GM12878 (cell line): ENCODE data around the gene HSD11B1L. TPM values are rescaled to one million over a fixed set of nuclear protein-coding genes. Genes with fewer than 3 reads are reported as not detected.

Source experiments
- ATAC-seq: fragments of 200-7000 bp; cut with Tn5 transposase; 3 replicates; pipeline ENCODE4 v1.9.1; 2020; ENCODE audit warnings: mild to moderate bottlenecking, moderate library complexity
- BruUV-seq: library from RNA; stranded (reverse); fragments of 400-500 nt; replicated peaks from 2 replicates; lab custom pipeline; 2021; lab: Mats Ljungman, UMichigan
- CTCF ChIA-PET: fragments of 300-600 bp; sonication (Branson Sonifier 250); formaldehyde crosslinking; extraction: SDS; loops from one replicate; lab custom pipeline; 2021; ENCODE audit warnings: inconsistent platforms; lab: Yijun Ruan, JAX
- POLR2A ChIA-PET: fragments of 350-600 bp; formaldehyde crosslinking; extraction: SDS; loops from one replicate; lab custom pipeline; 2021; ENCODE audit warnings: inconsistent platforms; lab: Charles Lee
- RAD21 ChIA-PET: fragments of 300-600 bp; sonication (Branson Sonifier 250); formaldehyde crosslinking; loops from one replicate; lab custom pipeline; 2023; ENCODE audit warnings: antibody characterized with exemption; ENCODE audit not compliant: unreplicated experiment; lab: Charles Lee
- SMC1A ChIA-PET: fragments of 300-600 bp; sonication (Branson Sonifier 250); formaldehyde crosslinking; loops from one replicate; lab custom pipeline; 2023; ENCODE audit not compliant: unreplicated experiment, uncharacterized antibody; lab: Charles Lee
- DNase-seq: peaks from one replicate; pipeline ENCODE4 v3.0.0-alpha.2; 2011; ENCODE audit warnings: low read depth, low spot score
- FAIRE-seq: peaks from 3 replicates; lab custom pipeline; 2011; peaks lifted over from hg19 to GRCh38; lab: Jason Lieb, UNC
- H2AFZ ChIP-seq: 2 replicates; pipeline ENCODE4 v1.6.0; 2011; ENCODE audit warnings: low read depth, low read length, control low read depth; ENCODE audit not compliant: control insufficient read depth
- H3K27ac ChIP-seq: 2 replicates; pipeline ENCODE4 v1.5.1; 2011; ENCODE audit warnings: control low read depth; ENCODE audit not compliant: control insufficient read depth, insufficient read depth
- H3K27me3 ChIP-seq, 2 experiments: replicated peaks in 1 of 2; 2 replicates each; pipeline versions ENCODE4 v1.6.0 to v1.6.1; 2011; ENCODE audit warnings: low read length in 1 of 2; ENCODE audit not compliant: control insufficient read depth in 2 of 2, insufficient read depth in 2 of 2
- H3K36me3 ChIP-seq, 2 experiments: 2 replicates each; pipeline ENCODE4 v1.5.1; 2011; ENCODE audit warnings: low read length in 1 of 2; ENCODE audit not compliant: control insufficient read depth in 2 of 2, insufficient read depth in 2 of 2
- H3K4me1 ChIP-seq: 2 replicates; pipeline ENCODE4 v1.6.1; 2011; ENCODE audit warnings: mild to moderate bottlenecking, low read length, moderate library complexity, mixed read lengths; ENCODE audit not compliant: control insufficient read depth, insufficient read depth
- H3K4me2 ChIP-seq: 2 replicates; pipeline ENCODE4 v1.6.0; 2011; ENCODE audit warnings: control low read depth; ENCODE audit not compliant: control insufficient read depth, insufficient read depth
- H3K4me3 ChIP-seq: fragments of 200-600 bp; sonication (generic); 2 replicates; pipeline ENCODE4 v1.5.1; 2016
- H3K79me2 ChIP-seq: 2 replicates; pipeline ENCODE4 v1.6.0; 2011; ENCODE audit warnings: low read length; ENCODE audit not compliant: control insufficient read depth, insufficient read depth
- H3K9ac ChIP-seq: 2 replicates; pipeline ENCODE4 v1.8.0; 2011; ENCODE audit warnings: low read length, control low read depth, mixed read lengths; ENCODE audit not compliant: control insufficient read depth, insufficient read depth
- H3K9me3 ChIP-seq: replicated peaks from 3 replicates; pipeline ENCODE4 v1.5.1; 2011; ENCODE audit warnings: mild to moderate bottlenecking, low read length; ENCODE audit not compliant: control insufficient read depth, insufficient read depth
- H4K20me1 ChIP-seq: 2 replicates; pipeline ENCODE4 v1.6.0; 2011; ENCODE audit not compliant: control insufficient read depth, insufficient read depth
- ATF2 ChIP-seq: IDR thresholded peaks from 2 replicates; pipeline ENCODE4 v1.6.1; 2012; ENCODE audit warnings: low read length, inconsistent platforms
- HCFC1 ChIP-seq: fragments of 150-350 bp; IDR thresholded peaks from 2 replicates; pipeline ENCODE4 v1.6.1; 2014; ENCODE audit warnings: low read length
- IKZF1 ChIP-seq: fragments of 450-650 bp; conservative IDR thresholded peaks from 2 replicates; pipeline ENCODE4 v1.6.1; 2017; ENCODE audit warnings: antibody characterized with exemption, mild to moderate bottlenecking
- MEF2A ChIP-seq: IDR thresholded peaks from 2 replicates; pipeline ENCODE4 v1.6.1; 2011; ENCODE audit warnings: low read depth, mild to moderate bottlenecking, low read length, moderate library complexity; ENCODE audit not compliant: insufficient read depth
- MTA2 ChIP-seq: fragments of 450-650 bp; IDR thresholded peaks from 2 replicates; pipeline ENCODE4 v1.6.1; 2016; ENCODE audit warnings: low read depth, mild to moderate bottlenecking, moderate library complexity
- POLR2A ChIP-seq: IDR thresholded peaks from 2 replicates; pipeline ENCODE4 v1.6.1; 2011; ENCODE audit warnings: low read depth, mild to moderate bottlenecking, low read length
- RFX5 ChIP-seq: IDR thresholded peaks from 2 replicates; pipeline ENCODE4 v1.6.1; 2011; ENCODE audit warnings: low read depth, low read length, improper control_type of control experiment
- SMAD1 ChIP-seq: fragments of 450-650 bp; IDR thresholded peaks from 2 replicates; pipeline ENCODE4 v1.6.1; 2018; ENCODE audit warnings: mild to moderate bottlenecking, low read depth; ENCODE audit not compliant: partially characterized antibody
- SUPT20H ChIP-seq: IDR thresholded peaks from 2 replicates; pipeline ENCODE4 v1.6.1; 2011; ENCODE audit warnings: low read depth, mild to moderate bottlenecking, low read length, moderate library complexity, borderline replicate concordance; ENCODE audit not compliant: control insufficient read depth
- TBL1XR1 ChIP-seq: IDR thresholded peaks from 2 replicates; pipeline ENCODE4 v1.6.1; 2012; ENCODE audit warnings: low read depth, low read length, improper control_type of control experiment
- ZBTB11 ChIP-seq: fragments of 450-650 bp; formaldehyde crosslinking; IDR thresholded peaks from 2 replicates; pipeline ENCODE4 v1.5.0; 2022; ENCODE audit warnings: mild to moderate bottlenecking, missing genetic modification characterization
- ZNF592 ChIP-seq: fragments of 450-650 bp; IDR thresholded peaks from 2 replicates; pipeline ENCODE4 v1.6.1; 2017; ENCODE audit warnings: mild to moderate bottlenecking, moderate library complexity
- WGBS: methylation state at CpG from one replicate; pipeline ENCODE4 v1.1.6; 2016; ENCODE audit warnings: low lambda C conversion rate; ENCODE audit not compliant: insufficient replicate concordance, insufficient coverage; ENCODE audit errors: missing lambda C conversion rate; 5-methylcytosine and 5-hydroxymethylcytosine counted together
- in situ Hi-C: fragments of 300-500 bp; cut with MboI; formaldehyde crosslinking; loops from 9 replicates; pipeline ENCODE4 v1.14.3; 2018; ENCODE audit warnings: mixed read lengths
- intact Hi-C: fragments of 100-400 bp; cut with micrococcal nuclease; formaldehyde crosslinking; loops from one replicate; pipeline ENCODE4 v1.14.2; 2022; ENCODE audit not compliant: unreplicated experiment
- polyA plus RNA-seq, 11 experiments: library from polyadenylated mRNA; depleted of rRNA in 4 of 11; unstranded in 6 of 11; stranded (reverse) in 5 of 11; fragments of >200 nt; fragmentation: Nextera tagmentation in 4 of 11; fragmentation: Illumina TruSeq in 1 of 11; extraction: Ambion mirVana in 4 of 11; extraction: Trizol in 1 of 11; gene quantifications; 1 replicate in 1 of 11; 2 replicates in 10 of 11; pipeline versions ENCODE4 v1.2.1 to v1.2.3, GENCODE V29; 2011 to 2016; ENCODE audit warnings: inconsistent platforms in 2 of 11, missing spikeins in 2 of 11, low read depth in 1 of 11
- total RNA-seq, 4 experiments: library from RNA; depleted of rRNA in 3 of 4; stranded (reverse); fragments of >200 nt in 3 of 4; fragmentation: Illumina TruSeq in 1 of 4; extraction: Trizol in 1 of 4; gene quantifications; 2 replicates each; pipeline versions ENCODE4 v1.2.1 to v1.2.3, GENCODE V29; 2013 to 2021
- TF ChIP-seq, protein P1 (sequence below): IDR thresholded peaks from 2 replicates; pipeline ENCODE4 v1.6.1; 2012; ENCODE audit warnings: low read depth, low read length, improper control_type of control experiment

The HSD11B1L gene
- total and polyA plus RNA-seq, 10 of the 15 experiments (the other 5 are each of a cell fraction or from before 2014, with no cell fraction given), result 0.29 to 1.8 (median 1.1) TPM; not detected in 1

GRCh38 chr19:5718579-5719273, 37.9 kb downstream of the HSD11B1L start:
- in situ Hi-C loops, result no loop called here
- Histone ChIP-seq H2AFZ (no peak overlapping the region), H3K79me2 (peaks cover 47% of the 10 kb centered on the region), H3K27ac (peak overlapping the region; percentile 91), H3K27me3 (no peaks in the 10 kb centered on the region), H3K9me3 (no peaks in the 10 kb centered on the region), H3K36me3 (peaks cover 4 to 12% of the 10 kb centered on the region in 2 experiments; a peak in 3 of 4 replicates), H3K4me2 (peak overlapping the region; percentile 76), H3K4me3 (peak overlapping the region; percentile 98), H4K20me1 (0 out of 2 replicates have a peak, but pooled peaks cover 3% of the 10 kb centered on the region), H3K9ac (peak overlapping the region; percentile 98), H3K4me1 (peaks cover 4% of the 10 kb centered on the region)
- peak; percentile 25 for ATAC-seq
- 6% methylated on average over 11 of the region's 11 CpGs for WGBS
- POLR2A ChIA-PET, result interaction anchor here (0.6 to 1.9 kb wide), 7 partner anchors 27 to 172 kb away, joined by 3 to 9 read pairs (median 4); no protein-coding TSS in a partner anchor
- SMC1A ChIA-PET, result interaction anchor here (0.7 kb wide), 1 partner anchor 96 kb away, joined by 3 read pairs; the partner anchor contains the start of gene SAFB2
- RAD21 ChIA-PET, result interaction anchor here (1.7 kb wide), 1 partner anchor 29 kb away, joined by 6 read pairs; the partner anchor contains the start of gene RPL36
- peak; percentile 5 for DNase-seq
- FAIRE-seq, result no peak
- TSS peak; percentile 94 for BruUV-seq
- intact Hi-C loops, result no loop called here
- CTCF ChIA-PET, result interaction anchor here (1.0 to 6.7 kb wide), 3 partner anchors 28 to 249 kb away, joined by 3 to 74 read pairs (median 3); partner anchors contain the start of gene RPL36
- TF ChIP-seq MEF2A (no peak), RFX5 (no peak), IKZF1 (no peak), MTA2 (no peak), POLR2A (peak; percentile 71), SMAD1 (no peak), ZBTB11 (CRISPR knock-in tag) (no peak), ATF2 (peak; percentile 89), HCFC1 (no peak), TBL1XR1 (no peak), ZNF592 (no peak), SUPT20H (no peak)
- TF ChIP-seq, protein P1, sequence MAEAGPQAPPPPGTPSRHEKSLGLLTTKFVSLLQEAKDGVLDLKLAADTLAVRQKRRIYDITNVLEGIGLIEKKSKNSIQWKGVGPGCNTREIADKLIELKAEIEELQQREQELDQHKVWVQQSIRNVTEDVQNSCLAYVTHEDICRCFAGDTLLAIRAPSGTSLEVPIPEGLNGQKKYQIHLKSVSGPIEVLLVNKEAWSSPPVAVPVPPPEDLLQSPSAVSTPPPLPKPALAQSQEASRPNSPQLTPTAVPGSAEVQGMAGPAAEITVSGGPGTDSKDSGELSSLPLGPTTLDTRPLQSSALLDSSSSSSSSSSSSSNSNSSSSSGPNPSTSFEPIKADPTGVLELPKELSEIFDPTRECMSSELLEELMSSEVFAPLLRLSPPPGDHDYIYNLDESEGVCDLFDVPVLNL, result no peak
